Lower lobe of right lung (tissue), 2 donors: Measurements from ENCODE around the gene MED4. TPM values are rescaled to one million over a fixed set of nuclear protein-coding genes. Genes with fewer than 3 reads are reported as not detected.

Experiments used
- ATAC-seq, 2 donors: fragments of 200-7000 bp; cut with Tn5 transposase; one replicate each; pipeline ENCODE4 v1.9.1; 2020 to 2022; ENCODE audit warnings: mild to moderate bottlenecking in 2 of 2, moderate library complexity in 2 of 2
- DNase-seq: peaks from one replicate; pipeline ENCODE4 v3.0.0-alpha.2; 2020
- H3K27ac ChIP-seq: fragments of 200-600 bp; one replicate; pipeline ENCODE4 v1.8.0; 2022
- H3K27me3 ChIP-seq: fragments of 200-600 bp; one replicate; pipeline ENCODE4 v1.8.0; 2022; ENCODE audit warnings: low read depth
- H3K36me3 ChIP-seq: fragments of 200-600 bp; one replicate; pipeline ENCODE4 v1.8.0; 2022; ENCODE audit warnings: mild to moderate bottlenecking
- H3K4me1 ChIP-seq: fragments of 200-600 bp; one replicate; pipeline ENCODE4 v1.8.0; 2022
- H3K4me3 ChIP-seq: fragments of 200-600 bp; one replicate; pipeline ENCODE4 v1.8.0; 2022; ENCODE audit warnings: mild to moderate bottlenecking
- H3K9me3 ChIP-seq: fragments of 200-600 bp; one replicate; pipeline ENCODE4 v1.8.0; 2022
- intact Hi-C: fragments of 100-400 bp; cut with DNase I; formaldehyde crosslinking; loops from one replicate; pipeline ENCODE4 v1.11.0; 2022
- total RNA-seq: library from RNA; stranded (reverse); fragmentation: NEBNext Ultra II Directional; extraction: Animal tissue kit (Norgen Biotek cat#: 25700); gene quantifications from one replicate; pipeline ENCODE4 v1.2.1, GENCODE V29; 2021
- TF ChIP-seq, protein P1 (sequence below): fragments of 200-600 bp; IDR thresholded peaks from one replicate; pipeline ENCODE4 v1.8.0; 2022; ENCODE audit warnings: antibody characterized with exemption, mild to moderate bottlenecking
- donor health status: DM: no; HTN: yes; CAD: no; lungs with severe emphysema.

The MED4 gene
- total RNA-seq, 1 donor from 2014 or later, result 41.4 TPM

DNA sequence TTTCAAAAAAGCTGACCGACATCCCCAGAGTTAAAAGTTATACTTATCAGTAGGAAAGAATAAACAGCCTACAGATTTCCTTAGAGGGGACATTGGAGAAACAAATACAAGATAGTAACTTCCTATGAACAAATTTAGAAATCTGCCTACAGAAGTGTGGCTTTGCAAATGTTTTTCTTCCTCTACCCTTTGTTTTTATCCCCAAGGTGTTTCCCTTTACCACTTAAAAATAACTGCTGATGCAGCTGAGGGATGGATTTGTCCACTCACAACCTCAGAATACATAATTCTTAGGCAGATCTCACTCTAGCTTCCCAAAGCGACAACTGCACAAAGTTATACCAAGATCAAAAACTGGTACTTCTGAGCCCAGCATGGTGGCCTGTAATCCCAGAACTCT, 20.9 kb downstream of the MED4 start:
- peaks cover 77% of the 10 kb centered on the region for H3K36me3 ChIP-seq
- DNase-seq, result no peak
- TF ChIP-seq, protein P1, sequence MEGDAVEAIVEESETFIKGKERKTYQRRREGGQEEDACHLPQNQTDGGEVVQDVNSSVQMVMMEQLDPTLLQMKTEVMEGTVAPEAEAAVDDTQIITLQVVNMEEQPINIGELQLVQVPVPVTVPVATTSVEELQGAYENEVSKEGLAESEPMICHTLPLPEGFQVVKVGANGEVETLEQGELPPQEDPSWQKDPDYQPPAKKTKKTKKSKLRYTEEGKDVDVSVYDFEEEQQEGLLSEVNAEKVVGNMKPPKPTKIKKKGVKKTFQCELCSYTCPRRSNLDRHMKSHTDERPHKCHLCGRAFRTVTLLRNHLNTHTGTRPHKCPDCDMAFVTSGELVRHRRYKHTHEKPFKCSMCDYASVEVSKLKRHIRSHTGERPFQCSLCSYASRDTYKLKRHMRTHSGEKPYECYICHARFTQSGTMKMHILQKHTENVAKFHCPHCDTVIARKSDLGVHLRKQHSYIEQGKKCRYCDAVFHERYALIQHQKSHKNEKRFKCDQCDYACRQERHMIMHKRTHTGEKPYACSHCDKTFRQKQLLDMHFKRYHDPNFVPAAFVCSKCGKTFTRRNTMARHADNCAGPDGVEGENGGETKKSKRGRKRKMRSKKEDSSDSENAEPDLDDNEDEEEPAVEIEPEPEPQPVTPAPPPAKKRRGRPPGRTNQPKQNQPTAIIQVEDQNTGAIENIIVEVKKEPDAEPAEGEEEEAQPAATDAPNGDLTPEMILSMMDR, result no peak
- peaks cover 23% of the 10 kb centered on the region for H3K9me3 ChIP-seq
- no peaks in the 10 kb centered on the region for H3K27me3 ChIP-seq
- no peaks in the 10 kb centered on the region for H3K4me1 ChIP-seq
- intact Hi-C loops, result no loop called here
- no peak overlapping the region for H3K4me3 ChIP-seq
- no peak for ATAC-seq
- H3K27ac ChIP-seq, result no peak overlapping the region

DNA sequence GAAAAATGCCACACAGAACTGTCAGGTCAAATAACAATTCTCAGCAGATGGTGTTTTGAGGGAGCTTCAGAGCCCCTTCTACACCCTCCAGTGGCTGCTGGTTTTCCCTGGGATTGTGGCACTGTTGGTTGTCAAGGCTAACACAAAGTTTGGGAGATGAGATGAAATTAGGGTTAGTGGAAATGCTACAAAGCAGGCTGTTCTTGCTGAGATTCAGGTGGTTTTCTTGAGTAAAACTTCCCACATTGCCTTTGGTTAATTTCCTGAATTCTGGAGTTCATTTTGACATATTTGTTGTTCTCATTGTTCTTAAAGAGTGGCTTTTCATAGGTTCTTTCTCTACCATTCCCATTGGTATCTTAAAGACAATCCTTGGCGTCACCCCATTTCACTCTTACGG, 22.1 kb downstream of the MED4 start:
- no peak for ATAC-seq
- Histone ChIP-seq H3K4me3 (no peak overlapping the region), H3K9me3 (peaks cover 29% of the 10 kb centered on the region), H3K27me3 (no peaks in the 10 kb centered on the region), H3K4me1 (no peaks in the 10 kb centered on the region), H3K36me3 (peaks cover 65% of the 10 kb centered on the region), H3K27ac (no peak overlapping the region)
- no peak for DNase-seq
- intact Hi-C loops, result no loop called here
- TF ChIP-seq, protein P1, result no peak

DNA sequence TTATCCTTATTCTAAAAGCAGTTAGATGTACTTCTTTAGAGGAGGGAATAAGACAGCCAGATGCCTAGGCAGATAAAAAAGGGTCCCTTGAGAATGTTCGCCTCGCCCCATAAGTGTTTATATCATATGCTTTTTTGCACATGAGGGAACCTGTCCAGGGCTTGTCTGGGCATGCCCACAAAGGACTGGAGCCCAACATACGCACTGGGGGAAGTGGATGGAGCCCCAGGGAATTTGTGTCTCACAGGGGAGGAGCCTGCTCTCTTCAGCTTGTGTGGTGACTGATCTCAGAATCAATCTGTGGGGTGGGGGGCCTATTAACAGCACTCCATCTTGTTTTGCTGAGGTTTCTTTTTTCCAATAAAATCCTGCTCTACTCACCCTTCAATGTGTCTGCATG, 22.6 kb downstream of the MED4 start:
- DNase-seq (no peak), ATAC-seq (no peak)
- Histone ChIP-seq H3K4me3 (no peak overlapping the region), H3K27me3 (no peaks in the 10 kb centered on the region), H3K36me3 (peaks cover 60% of the 10 kb centered on the region), H3K9me3 (peaks cover 29% of the 10 kb centered on the region), H3K27ac (no peak overlapping the region), H3K4me1 (no peaks in the 10 kb centered on the region)
- intact Hi-C loops, result no loop called here
- TF ChIP-seq, protein P1, result no peak

GRCh38 chr13:48070942-48071341, 24.0 kb downstream of the MED4 start:
- H3K4me3 ChIP-seq, result no peak overlapping the region
- no peak overlapping the region for H3K27ac ChIP-seq
- TF ChIP-seq, protein P1, result no peak
- peaks cover 46% of the 10 kb centered on the region for H3K36me3 ChIP-seq
- peaks cover 29% of the 10 kb centered on the region for H3K9me3 ChIP-seq
- no peaks in the 10 kb centered on the region for H3K4me1 ChIP-seq
- no peak for ATAC-seq
- DNase-seq, result no peak
- intact Hi-C loops, result no loop called here
- H3K27me3 ChIP-seq, result no peaks in the 10 kb centered on the region

DNA sequence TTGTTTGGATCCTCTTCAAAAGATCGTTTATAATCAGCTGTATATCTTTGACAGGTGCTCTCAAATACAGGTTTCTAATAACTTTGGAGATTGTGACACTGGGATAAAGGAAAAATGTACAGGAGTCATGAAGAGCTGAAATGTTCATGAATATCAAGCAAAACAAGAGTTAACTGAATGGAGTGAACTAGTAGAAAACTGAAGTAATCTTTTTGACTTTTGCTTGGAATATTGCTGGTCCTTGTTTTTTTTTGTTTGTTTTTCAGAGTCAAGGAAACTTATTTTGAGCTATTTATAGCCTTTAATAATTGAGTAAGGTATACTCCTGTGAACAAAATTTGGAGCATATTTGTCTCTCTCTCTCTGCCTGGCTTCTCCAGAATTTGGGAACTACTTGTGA, 25.3 kb downstream of the MED4 start:
- Histone ChIP-seq H3K27ac (no peak overlapping the region), H3K4me3 (no peak overlapping the region), H3K4me1 (no peaks in the 10 kb centered on the region), H3K27me3 (no peaks in the 10 kb centered on the region), H3K9me3 (peaks cover 29% of the 10 kb centered on the region), H3K36me3 (peaks cover 34% of the 10 kb centered on the region)
- intact Hi-C loops, result no loop called here
- ATAC-seq, result no peak
- DNase-seq, result no peak
- TF ChIP-seq, protein P1, result no peak

DNA sequence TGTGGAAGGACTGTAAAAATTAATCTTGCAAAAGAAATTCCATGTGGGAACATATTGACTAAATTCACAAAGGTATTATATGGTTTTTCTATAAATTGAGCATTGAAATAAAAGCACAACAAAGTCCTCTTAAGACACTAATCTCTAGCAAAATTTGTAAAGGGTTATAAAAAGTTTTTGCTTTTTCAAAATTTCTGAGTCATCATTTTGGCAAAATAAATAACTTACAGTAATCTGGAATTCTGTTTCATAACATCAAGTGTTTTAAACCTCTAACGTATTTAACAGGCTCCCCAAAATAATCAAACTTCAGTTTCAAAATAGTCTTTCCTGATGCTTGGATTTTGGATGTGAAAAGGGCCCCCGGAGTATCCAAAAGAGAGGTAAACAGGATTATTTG, 26.0 kb downstream of the MED4 start:
- DNase-seq (no peak), ATAC-seq (no peak)
- H3K36me3 ChIP-seq, result peaks cover 27% of the 10 kb centered on the region
- intact Hi-C loops, result no loop called here
- no peak overlapping the region for H3K27ac ChIP-seq
- TF ChIP-seq, protein P1, result no peak
- no peak overlapping the region for H3K4me3 ChIP-seq
- no peaks in the 10 kb centered on the region for H3K27me3 ChIP-seq
- no peaks in the 10 kb centered on the region for H3K4me1 ChIP-seq
- peaks cover 29% of the 10 kb centered on the region for H3K9me3 ChIP-seq
